Mesenchymal stem cell (in vitro differentiated cells and primary cell): ENCODE measurements around the gene GTF2F2.

Experiments used
- DNase-seq: peaks from one replicate; pipeline ENCODE4 v3.0.0-alpha.2; 2013
- H2AFZ ChIP-seq: one replicate; pipeline ENCODE4 v1.6.1; 2013; ENCODE audit warnings: low read depth, mild to moderate bottlenecking, control low read depth, inconsistent platforms, low read length, moderate library complexity
- H2AK5ac ChIP-seq: 2 replicates; pipeline ENCODE4 v1.6.1; 2013; ENCODE audit warnings: low read length, moderate library complexity, mild to moderate bottlenecking, inconsistent platforms; ENCODE audit not compliant: severe bottlenecking
- H2BK120ac ChIP-seq: one replicate; pipeline ENCODE4 v1.6.1; 2013; ENCODE audit warnings: low read depth, mild to moderate bottlenecking, inconsistent platforms, low read length, moderate library complexity
- H2BK12ac ChIP-seq, 2 experiments: one replicate each; pipeline ENCODE4 v1.6.1; 2013; ENCODE audit warnings: inconsistent platforms in 2 of 2, low read length in 2 of 2, mild to moderate bottlenecking in 2 of 2, moderate library complexity in 2 of 2, control low read depth in 1 of 2
- H2BK15ac ChIP-seq: one replicate; pipeline ENCODE4 v1.6.1; 2013; ENCODE audit warnings: mild to moderate bottlenecking, low read depth, inconsistent platforms; ENCODE audit not compliant: poor library complexity, severe bottlenecking
- H2BK5ac ChIP-seq: 2 replicates; pipeline ENCODE4 v1.6.1; 2013; ENCODE audit warnings: low read depth, mild to moderate bottlenecking, low read length, control low read depth, inconsistent platforms; ENCODE audit not compliant: poor library complexity, severe bottlenecking
- H3K14ac ChIP-seq, 2 experiments: one replicate each; pipeline ENCODE4 v1.6.1; 2013; ENCODE audit warnings: inconsistent platforms in 2 of 2, low read length in 2 of 2, control low read depth in 1 of 2, mild to moderate bottlenecking in 1 of 2, moderate library complexity in 1 of 2
- H3K18ac ChIP-seq, 2 experiments: one replicate each; pipeline ENCODE4 v1.6.1; 2013; ENCODE audit warnings: inconsistent platforms in 2 of 2, low read length in 2 of 2, control low read depth in 1 of 2, low read depth in 1 of 2, mild to moderate bottlenecking in 1 of 2
- H3K23ac ChIP-seq, 2 experiments: one replicate each; pipeline ENCODE4 v1.6.1; 2013; ENCODE audit warnings: inconsistent platforms in 2 of 2, low read length in 2 of 2, mild to moderate bottlenecking in 2 of 2, moderate library complexity in 2 of 2, control low read depth in 1 of 2
- H3K27ac ChIP-seq: 2 replicates; pipeline ENCODE4 v1.5.1; 2013; ENCODE audit warnings: mild to moderate bottlenecking, moderate library complexity, low read length, control low read depth, inconsistent platforms; ENCODE audit not compliant: poor library complexity, severe bottlenecking
- H3K27me3 ChIP-seq, 2 experiments: 2 replicates each; pipeline versions ENCODE4 v1.6.1 to v1.7.0; 2013; ENCODE audit warnings: low read length in 2 of 2, mild to moderate bottlenecking in 2 of 2, moderate library complexity in 2 of 2, control low read depth in 1 of 2, inconsistent platforms in 1 of 2; ENCODE audit not compliant: control insufficient read depth in 1 of 2, insufficient read depth in 1 of 2
- H3K36me3 ChIP-seq, 2 experiments: 2 replicates each; pipeline versions ENCODE4 v1.6.1 to v1.7.0; 2013; ENCODE audit warnings: low read length in 2 of 2, control low read depth in 1 of 2, inconsistent platforms in 1 of 2, low read depth in 1 of 2, mild to moderate bottlenecking in 1 of 2; ENCODE audit not compliant: insufficient read depth in 2 of 2, control insufficient read depth in 1 of 2
- H3K4ac ChIP-seq, 2 experiments: one replicate each; pipeline ENCODE4 v1.6.1; 2013; ENCODE audit warnings: inconsistent platforms in 2 of 2, low read length in 2 of 2, mild to moderate bottlenecking in 2 of 2, moderate library complexity in 2 of 2, control low read depth in 1 of 2, low read depth in 1 of 2
- H3K4me1 ChIP-seq: 2 replicates; pipeline ENCODE4 v1.6.1; 2013; ENCODE audit warnings: low read depth, low read length, control low read depth; ENCODE audit not compliant: control insufficient read depth, insufficient read depth
- H3K4me2 ChIP-seq: 2 replicates; pipeline ENCODE4 v1.6.1; 2013; ENCODE audit warnings: low read length, mild to moderate bottlenecking, inconsistent platforms; ENCODE audit not compliant: poor library complexity, severe bottlenecking
- H3K4me3 ChIP-seq, 2 experiments: 2 replicates each; pipeline versions ENCODE4 v1.5.1 to v1.7.0; 2013; ENCODE audit warnings: low read length in 2 of 2, mild to moderate bottlenecking in 2 of 2, control low read depth in 1 of 2, low read depth in 1 of 2; ENCODE audit not compliant: insufficient read depth in 1 of 2
- H3K79me1 ChIP-seq: replicated peaks from 2 replicates; pipeline ENCODE4 v1.6.1; 2013; ENCODE audit warnings: mild to moderate bottlenecking, control low read depth, low read length, inconsistent platforms; ENCODE audit not compliant: poor library complexity, severe bottlenecking
- H3K9ac ChIP-seq: 2 replicates; pipeline ENCODE4 v1.7.0; 2013; ENCODE audit warnings: mild to moderate bottlenecking, low read length, moderate library complexity
- H3K9me3 ChIP-seq: 2 replicates; pipeline ENCODE4 v1.7.0; 2013; ENCODE audit warnings: mild to moderate bottlenecking, low read length; ENCODE audit not compliant: control insufficient read depth
- H4K8ac ChIP-seq: one replicate; pipeline ENCODE4 v1.6.1; 2013; ENCODE audit warnings: inconsistent platforms, mild to moderate bottlenecking, low read length, moderate library complexity
- H4K91ac ChIP-seq: one replicate; pipeline ENCODE4 v1.6.1; 2013; ENCODE audit warnings: mild to moderate bottlenecking, low read length, inconsistent platforms
- WGBS: methylation state at CpG from one replicate; pipeline ENCODE4 v1.1.7; 2013; ENCODE audit warnings: mixed read lengths; 5-methylcytosine and 5-hydroxymethylcytosine counted together

The GTF2F2 gene

GRCh38 chr13:45301263-45301662 lies 181.0 kb downstream of the GTF2F2 start:
- H3K9me3 ChIP-seq = no peaks in the 10 kb centered on the region
- no peaks in the 10 kb centered on the region for H3K79me1 ChIP-seq
- H3K27me3 ChIP-seq = peaks cover 0 to 6% of the 10 kb centered on the region in 2 experiments
- no peak for DNase-seq
- H2BK15ac ChIP-seq = no peak overlapping the region
- H4K8ac ChIP-seq = no peak overlapping the region
- no peak overlapping the region for H3K9ac ChIP-seq
- no peak overlapping the region for H2AFZ ChIP-seq
- H3K4me3 ChIP-seq = no peak overlapping the region
- H2AK5ac ChIP-seq = no peak overlapping the region
- no peak overlapping the region for H3K27ac ChIP-seq
- no peak overlapping the region for H3K4me2 ChIP-seq
- H3K18ac ChIP-seq = no peak overlapping the region
- no peak overlapping the region for H2BK12ac ChIP-seq
- H2BK120ac ChIP-seq = no peak overlapping the region
- H4K91ac ChIP-seq = no peak overlapping the region
- no peak overlapping the region for H3K14ac ChIP-seq
- H2BK5ac ChIP-seq = no peak overlapping the region
- H3K4me1 ChIP-seq = no peaks in the 10 kb centered on the region
- H3K36me3 ChIP-seq = peaks cover 0 to 4% of the 10 kb centered on the region in 2 experiments
- WGBS = 86% methylated on average over 11 of the region's 11 CpGs
- H3K4ac ChIP-seq = no peak overlapping the region
- no peak overlapping the region for H3K23ac ChIP-seq

GRCh38 chr13:45302507-45302906 lies 182.2 kb downstream of the GTF2F2 start:
- no peak overlapping the region for H4K91ac ChIP-seq
- no peak overlapping the region for H3K27ac ChIP-seq
- no peak overlapping the region for H3K14ac ChIP-seq
- H3K18ac ChIP-seq = no peak overlapping the region
- no peak overlapping the region for H2BK15ac ChIP-seq
- no peaks in the 10 kb centered on the region for H3K79me1 ChIP-seq
- H3K23ac ChIP-seq = no peak overlapping the region
- no peak overlapping the region for H2BK120ac ChIP-seq
- H3K36me3 ChIP-seq = peaks cover 0 to 4% of the 10 kb centered on the region in 2 experiments
- no peak for DNase-seq
- no peak overlapping the region for H3K9ac ChIP-seq
- H2AK5ac ChIP-seq = no peak overlapping the region
- peaks cover 0 to 6% of the 10 kb centered on the region in 2 experiments for H3K27me3 ChIP-seq
- no peaks in the 10 kb centered on the region for H3K9me3 ChIP-seq
- H3K4ac ChIP-seq = no peak overlapping the region
- no peak overlapping the region for H2BK12ac ChIP-seq
- no peak overlapping the region for H3K4me2 ChIP-seq
- no peak overlapping the region for H2AFZ ChIP-seq
- H3K4me1 ChIP-seq = no peaks in the 10 kb centered on the region
- H4K8ac ChIP-seq = no peak overlapping the region
- no peak overlapping the region for H2BK5ac ChIP-seq
- H3K4me3 ChIP-seq = no peak overlapping the region
- whole genome bisulfite sequencing = 76% methylated on average over 3 of the region's 3 CpGs

- Histone ChIP-seq H2BK120ac (no peak overlapping the region), H2AK5ac (no peak overlapping the region), H3K27ac (no peak overlapping the region), H3K9me3 (no peaks in the 10 kb centered on the region), H4K8ac (no peak overlapping the region), H3K4me3 (no peak overlapping the region), H3K27me3 (peaks cover 0 to 6% of the 10 kb centered on the region in 2 experiments), H3K23ac (no peak overlapping the region), H3K4me2 (no peak overlapping the region), H3K4ac (no peak overlapping the region), H3K9ac (no peak overlapping the region), H3K4me1 (no peaks in the 10 kb centered on the region), H3K36me3 (no peaks in the 10 kb centered on the region), H2BK5ac (no peak overlapping the region), H4K91ac (no peak overlapping the region), H3K14ac (no peak overlapping the region), H2AFZ (no peak overlapping the region), H3K18ac (no peak overlapping the region), H2BK12ac (no peak overlapping the region), H2BK15ac (no peak overlapping the region), H3K79me1 (no peaks in the 10 kb centered on the region)
- WGBS = no CpG with 5 or more reads among the region's 2 CpGs
- DNase-seq = no peak
Observed at GRCh38 chr13:45303026-45303425, 182.7 kb downstream of the GTF2F2 start.

GRCh38 chr13:45303866-45304265 lies 183.6 kb downstream of the GTF2F2 start:
- no peak for DNase-seq
- Histone ChIP-seq H3K9me3 (no peaks in the 10 kb centered on the region), H2BK5ac (no peak overlapping the region), H3K4ac (no peak overlapping the region), H2BK15ac (no peak overlapping the region), H4K91ac (no peak overlapping the region), H3K4me3 (no peak overlapping the region), H3K27ac (no peak overlapping the region), H3K27me3 (peaks cover 0 to 6% of the 10 kb centered on the region in 2 experiments), H3K4me1 (no peaks in the 10 kb centered on the region), H2AFZ (no peak overlapping the region), H3K4me2 (no peak overlapping the region), H3K18ac (no peak overlapping the region), H3K36me3 (no peaks in the 10 kb centered on the region), H4K8ac (no peak overlapping the region), H3K79me1 (no peaks in the 10 kb centered on the region), H2BK120ac (no peak overlapping the region), H2AK5ac (no peak overlapping the region), H3K14ac (no peak overlapping the region), H3K23ac (no peak overlapping the region), H3K9ac (no peak overlapping the region), H2BK12ac (no peak overlapping the region)
- WGBS = 88% methylated on average over 4 of the region's 5 CpGs
